ENCODE results near the gene TMEM179B. TPM values are rescaled to one million over a fixed set of nuclear protein-coding genes. Genes with fewer than 3 reads are reported as not detected.
"Not testable (repeated sequence)": the region's sequence is repeated elsewhere in the genome, so short reads cannot be mapped to it uniquely, and the experiment has no call there.

Gene TMEM179B
- total RNA-seq, 2 donors from 2014 or later, result 46.7 to 54.5 TPM

GRCh38 chr11:62811659-62812058 lies 24.5 kb downstream of the TMEM179B start:
- no peak overlapping the region for H3K9ac ChIP-seq (ENCODE audit: low read depth in 2 of 2, low read length in 2 of 2)
- DNase-seq, result no peak
- no peak overlapping the region for H3K27ac ChIP-seq
- no peaks in the 10 kb centered on the region for H3K9me3 ChIP-seq
- no peak for TF ChIP-seq CTCF (IDR thresholded peaks at IDR 0.05)
- intact Hi-C loops (cut with DNase I), result no loop called here
- no peaks in the 10 kb centered on the region for H3K4me1 ChIP-seq
- H3K27me3 ChIP-seq, result no peaks in the 10 kb centered on the region
- no peaks in the 10 kb centered on the region for H3K36me3 ChIP-seq
- no peak overlapping the region for H3K4me3 ChIP-seq

- no peak overlapping the region for H3K27ac ChIP-seq
- no peaks in the 10 kb centered on the region for H3K4me1 ChIP-seq
- peaks cover 5% of the 10 kb centered on the region for H3K36me3 ChIP-seq
These were observed 29.4 kb downstream of the TMEM179B start for GRCh38 chr11:62816557-62816956.

GRCh38 chr11:62817129-62817528 lies 29.9 kb downstream of the TMEM179B start:
- H3K9me3 ChIP-seq, result no peaks in the 10 kb centered on the region
- H3K9ac ChIP-seq (ENCODE audit: low read depth in 2 of 2, low read length in 2 of 2), result no peak overlapping the region
- H3K4me3 ChIP-seq, result no peak overlapping the region
- intact Hi-C loops (cut with DNase I), result no loop called here
- H3K4me1 ChIP-seq, result no peaks in the 10 kb centered on the region
- no peak for TF ChIP-seq CTCF (IDR thresholded peaks at IDR 0.05)
- no peak for DNase-seq
- no peak overlapping the region for H3K27ac ChIP-seq
- H3K27me3 ChIP-seq, result no peaks in the 10 kb centered on the region
- H3K36me3 ChIP-seq, result peaks cover 5% of the 10 kb centered on the region

More at GRCh38 chr11:62816557-62816956, 29.4 kb downstream of the TMEM179B start:
- no peak for TF ChIP-seq CTCF (IDR thresholded peaks at IDR 0.05)
- no peaks in the 10 kb centered on the region for H3K9me3 ChIP-seq
- intact Hi-C loops (cut with DNase I), result no loop called here
- no peak for DNase-seq
- no peak overlapping the region for H3K4me3 ChIP-seq
- no peak overlapping the region for H3K9ac ChIP-seq (ENCODE audit: low read depth in 2 of 2, low read length in 2 of 2)
- no peaks in the 10 kb centered on the region for H3K27me3 ChIP-seq

- H3K27ac ChIP-seq, result no peak overlapping the region
- peaks cover 23% of the 10 kb centered on the region for H3K36me3 ChIP-seq
- intact Hi-C loops (cut with DNase I), result loop anchor here (5.0 kb wide), 1 partner anchor 111 kb away; no protein-coding TSS in a partner anchor
- no peaks in the 10 kb centered on the region for H3K9me3 ChIP-seq
- no peak overlapping the region for H3K9ac ChIP-seq (ENCODE audit: low read depth in 2 of 2, low read length in 2 of 2)
- TF ChIP-seq CTCF (IDR thresholded peaks at IDR 0.05), result no peak
- DNase-seq, result no peak
- no peak overlapping the region for H3K4me3 ChIP-seq
- H3K27me3 ChIP-seq, result no peaks in the 10 kb centered on the region
- H3K4me1 ChIP-seq, result no peaks in the 10 kb centered on the region
These were observed 36.5 kb downstream of the TMEM179B start for GRCh38 chr11:62823677-62824076.

- H3K27me3 ChIP-seq; H3K4me3 ChIP-seq; H3K27ac ChIP-seq; H3K9ac ChIP-seq (ENCODE audit: low read depth in 2 of 2, low read length in 2 of 2); H3K9me3 ChIP-seq; H3K4me1 ChIP-seq; intact Hi-C loops (cut with DNase I); DNase-seq: not testable (repeated sequence)
- H3K36me3 ChIP-seq, result peaks cover 17% of the 10 kb centered on the region
These were observed 40.9 kb downstream of the TMEM179B start for GRCh38 chr11:62828130-62828529.

GRCh38 chr11:62830904-62831519 lies 43.8 kb downstream of the TMEM179B start:
- Histone ChIP-seq H3K4me1 (peaks cover 5% of the 10 kb centered on the region), H3K9ac (ENCODE audit: low read depth in 2 of 2, low read length in 2 of 2) (peak overlapping the region; percentile 90 to 97), H3K27ac (peak overlapping the region; percentile 86), H3K36me3 (peaks cover 5% of the 10 kb centered on the region), H3K9me3 (no peaks in the 10 kb centered on the region), H3K4me3 (peak overlapping the region; percentile 89), H3K27me3 (no peaks in the 10 kb centered on the region)
- intact Hi-C loops (cut with DNase I), result no loop called here
- TF ChIP-seq CTCF (IDR thresholded peaks at IDR 0.05), result no peak
- no peak for DNase-seq
